HG02870 (cell line): ENCODE measurements around the gene PRKN.

ENCODE experiments used
- ATAC-seq: cut with Tn5 transposase; IDR thresholded peaks from one replicate; pipeline ENCODE4 v1.9.1; 2021; ENCODE audit warnings: mild to moderate bottlenecking, moderate library complexity; ENCODE audit not compliant: unreplicated experiment

Gene PRKN

GRCh38 chr6:162711376-162711775, 16.2 kb downstream of the PRKN start:
- ATAC-seq: no peak

GRCh38 chr6:162710936-162711335, 16.6 kb downstream of the PRKN start:
- no peak for ATAC-seq

GRCh38 chr6:162710419-162710818, 17.1 kb downstream of the PRKN start:
- no peak for ATAC-seq

- ATAC-seq: no peak
Measured at GRCh38 chr6:162709431-162709830, 18.1 kb downstream of the PRKN start.

GRCh38 chr6:162708971-162709370, 18.6 kb downstream of the PRKN start:
- ATAC-seq: no peak

GRCh38 chr6:162706232-162706631, 21.3 kb downstream of the PRKN start:
- no peak for ATAC-seq

- no peak for ATAC-seq
Measured at GRCh38 chr6:162705736-162706135, 21.8 kb downstream of the PRKN start.

- ATAC-seq: no peak
Measured at GRCh38 chr6:162704001-162704400, 23.6 kb downstream of the PRKN start.

GRCh38 chr6:162702446-162702845, 25.1 kb downstream of the PRKN start:
- no peak for ATAC-seq

GRCh38 chr6:162701551-162701950, 26.0 kb downstream of the PRKN start:
- no peak for ATAC-seq

GRCh38 chr6:162700966-162701365, 26.6 kb downstream of the PRKN start:
- ATAC-seq: no peak

GRCh38 chr6:162699961-162700360, 27.6 kb downstream of the PRKN start:
- no peak for ATAC-seq

GRCh38 chr6:162698440-162698839, 29.1 kb downstream of the PRKN start:
- no peak for ATAC-seq

GRCh38 chr6:162697872-162698403, 29.6 kb downstream of the PRKN start:
- ATAC-seq: no peak

GRCh38 chr6:162690158-162690557, 37.4 kb downstream of the PRKN start:
- ATAC-seq: no peak

- ATAC-seq: no peak
Measured at GRCh38 chr6:162688751-162689345, 38.7 kb downstream of the PRKN start.

GRCh38 chr6:162685586-162685985, 42.0 kb downstream of the PRKN start:
- ATAC-seq: no peak

GRCh38 chr6:162684961-162685360, 42.6 kb downstream of the PRKN start:
- ATAC-seq: no peak

GRCh38 chr6:162684052-162684451, 43.5 kb downstream of the PRKN start:
- no peak for ATAC-seq

- ATAC-seq: no peak
Measured at GRCh38 chr6:162683135-162683534, 44.4 kb downstream of the PRKN start.

GRCh38 chr6:162681447-162681846, 46.1 kb downstream of the PRKN start:
- ATAC-seq: no peak

GRCh38 chr6:162680871-162681270, 46.7 kb downstream of the PRKN start:
- no peak for ATAC-seq

- ATAC-seq: no peak
Measured at GRCh38 chr6:162680367-162680766, 47.2 kb downstream of the PRKN start.
